AG10803 (cell line): ENCODE data around the gene FAHD1.
"Not testable (repeated sequence)": the region's sequence is repeated elsewhere in the genome, so short reads cannot be mapped to it uniquely, and the experiment has no call there.

Experiments
- DNase-seq: peaks from one replicate; pipeline ENCODE4 v3.0.0; 2010; ENCODE audit warnings: low read depth
- H3K4me3 ChIP-seq: 2 replicates; pipeline ENCODE4 v1.5.1; 2011; ENCODE audit warnings: mild to moderate bottlenecking, low read length, control low read depth
- CTCF ChIP-seq: conservative IDR thresholded peaks from 2 replicates; pipeline ENCODE4 v1.5.1; 2011; ENCODE audit warnings: mild to moderate bottlenecking, low read length, control low read depth, inconsistent platforms

FAHD1 gene

GRCh38 chr16:1794908-1795666, 31.9 kb upstream of the FAHD1 start:
- H3K4me3 ChIP-seq = no peak overlapping the region
- TF ChIP-seq CTCF = no peak
- no peak for DNase-seq

DNA sequence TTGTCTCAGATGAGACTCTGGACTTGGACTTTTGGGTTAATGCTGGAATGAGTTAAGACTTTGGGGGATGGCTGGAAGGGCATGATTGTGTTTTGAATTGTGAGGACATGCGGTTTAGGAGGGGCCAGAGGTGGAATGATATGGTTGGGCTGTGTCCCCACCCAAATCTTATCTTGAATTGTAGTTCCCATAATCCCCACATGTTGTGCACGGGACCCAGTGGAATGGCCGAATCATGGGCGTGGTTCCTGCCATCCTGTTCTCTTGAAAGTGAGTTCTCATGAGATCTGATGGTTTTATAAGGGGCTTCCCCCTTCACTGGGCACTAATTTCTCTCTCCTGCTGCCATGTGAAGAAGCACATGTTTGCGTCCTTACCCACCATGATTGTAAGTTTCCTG, 27.7 kb upstream of the FAHD1 start:
- not testable (repeated sequence) for H3K4me3 ChIP-seq, DNase-seq

DNA sequence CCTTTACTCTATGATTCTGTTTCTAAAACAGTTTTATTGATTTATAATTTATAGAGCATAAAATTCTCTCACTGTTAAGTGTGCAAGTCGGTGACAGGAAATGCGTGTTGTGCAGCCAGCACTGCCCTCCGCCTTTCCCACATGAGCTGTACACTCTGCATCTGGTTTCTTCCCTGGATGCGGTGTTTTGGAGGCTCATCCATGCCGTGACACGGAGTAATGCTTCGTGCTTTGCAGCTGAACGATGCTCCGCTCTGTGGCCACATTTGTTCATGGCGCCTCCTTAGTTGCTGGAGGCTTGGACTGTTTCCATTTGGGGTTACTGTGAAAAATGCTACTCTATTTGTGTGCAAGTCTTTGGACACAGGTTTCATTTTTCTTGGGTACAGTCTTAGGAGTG, 26.3 kb upstream of the FAHD1 start:
- no peak overlapping the region for H3K4me3 ChIP-seq
- no peak for TF ChIP-seq CTCF
- peak; percentile 73 for DNase-seq

DNA sequence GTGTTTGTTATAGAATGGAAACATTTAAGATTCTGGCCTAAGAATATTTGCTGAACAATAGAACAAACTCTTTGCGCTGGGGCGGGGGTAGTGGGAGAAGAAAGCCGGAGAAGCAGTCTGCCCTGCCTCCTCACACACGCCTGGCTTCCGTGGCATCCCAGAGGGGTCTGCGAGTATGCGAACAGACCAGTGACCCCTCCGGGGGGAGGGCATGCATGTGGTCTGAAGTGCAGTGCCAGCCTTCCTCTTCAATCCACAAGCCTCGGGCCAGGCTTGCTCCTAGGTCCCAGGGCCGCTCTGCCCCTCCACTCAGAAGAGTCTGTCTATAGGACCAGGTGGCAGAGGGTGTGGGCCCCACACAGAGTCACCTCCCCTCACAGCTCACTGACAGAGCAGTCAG, 19.4 kb upstream of the FAHD1 start:
- TF ChIP-seq CTCF = no peak
- no peak for DNase-seq
- H3K4me3 ChIP-seq = no peak overlapping the region

- no peak for DNase-seq
- TF ChIP-seq CTCF = no peak
- H3K4me3 ChIP-seq = no peak overlapping the region
Observed at GRCh38 chr16:1808691-1809090, 18.3 kb upstream of the FAHD1 start.

GRCh38 chr16:1809281-1809801, 17.7 kb upstream of the FAHD1 start:
- no peak for DNase-seq
- no peak overlapping the region for H3K4me3 ChIP-seq
- no peak for TF ChIP-seq CTCF

DNA sequence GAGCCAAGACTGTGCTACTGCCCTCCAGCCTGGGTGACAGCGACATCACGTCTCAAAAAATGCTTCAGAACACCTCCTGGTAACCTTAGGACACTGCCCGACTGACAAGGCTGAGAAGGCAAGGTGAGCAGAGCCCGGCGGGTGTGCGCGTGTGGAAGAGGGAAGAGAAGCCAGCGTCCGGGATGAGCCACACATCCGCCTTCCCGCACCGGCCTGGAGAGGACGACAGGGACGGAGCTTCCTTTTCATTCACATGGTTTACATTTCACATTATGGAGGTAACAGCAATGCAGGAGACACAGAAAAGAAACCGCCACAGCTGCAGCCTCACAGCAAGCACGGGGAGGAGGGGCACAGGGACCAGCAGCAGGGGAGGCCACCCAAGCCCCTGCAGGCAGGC, 16.9 kb upstream of the FAHD1 start:
- no peak for DNase-seq
- H3K4me3 ChIP-seq = no peak overlapping the region
- TF ChIP-seq CTCF = no peak
